ENCODE data around the gene LRCH1. TPM values are rescaled to one million over a fixed set of nuclear protein-coding genes. Genes with fewer than 3 reads are reported as not detected.

Gene LRCH1
- total RNA-seq, 4 donors from 2014 or later, result 5.2 to 30.7 (median 17.1) TPM

- H3K4me3 ChIP-seq, result peak within 1 kb of the TSS; percentile 60 to 96 (median 70)
These were observed 243.8 kb downstream of the LRCH1 start, which contains the start of gene ESD for GRCh38 chr13:46796515-46797474. ESD (minus strand) TSS chr13:46797161; CDS start chr13:46791413, 5,748 bp downstream.

GRCh38 chr13:46797501-46798237 lies 244.7 kb downstream of the LRCH1 start:
- in situ Hi-C loops (cut with MboI; ENCODE audit: low pct_ligation_motif_present in 1 of 4, low pct_unique_long_range_greater_than_20kb in 1 of 4, low sequenced_read_pairs in 3 of 4), result no loop called here
- Histone ChIP-seq H3K9me3 (no peaks in the 10 kb centered on the region), H3K27me3 (no peaks in the 10 kb centered on the region), H3K4me1 (peaks cover 10 to 49% (median 21%) of the 10 kb centered on the region in 4 donors), H3K4me3 (peak overlapping the region; percentile 60 to 96 (median 70)), H3K27ac (peak overlapping the region; percentile 92 to 96 (median 93)), H3K36me3 (no peaks in the 10 kb centered on the region)
- intact Hi-C loops (cut with DNase I; ENCODE audit: low total_unique reads), result no loop called here
- no peak for DNase-seq
- TF ChIP-seq POLR2AphosphoS5 (IDR thresholded peaks at IDR 0.05), result no peak
- TF ChIP-seq EP300 (IDR thresholded peaks at IDR 0.05; ENCODE audit: low read depth), result no peak
- no peak for TF ChIP-seq CTCF (IDR thresholded peaks at IDR 0.05)
- TF ChIP-seq POLR2A (IDR thresholded peaks at IDR 0.05), result no peak
- 28 to 30% methylated on average over 5 to 9 of the region's 9 CpGs for WGBS, 2 donors (ENCODE audit: low coverage in 1 of 2)

More at GRCh38 chr13:46796515-46797474, 243.8 kb downstream of the LRCH1 start, which contains the start of gene ESD:
- peaks cover 10 to 53% (median 21%) of the 10 kb centered on the region in 4 donors for H3K4me1 ChIP-seq
- no peaks in the 10 kb centered on the region for H3K9me3 ChIP-seq
- intact Hi-C loops (cut with DNase I; ENCODE audit: low total_unique reads) (no loop called here), in situ Hi-C loops (cut with MboI; ENCODE audit: low pct_ligation_motif_present in 1 of 4, low pct_unique_long_range_greater_than_20kb in 1 of 4, low sequenced_read_pairs in 3 of 4) (no loop called here)
- peaks cover 0 to 5% (median 0%) of the 10 kb centered on the region in 4 donors for H3K36me3 ChIP-seq
- TF ChIP-seq POLR2A (IDR thresholded peaks at IDR 0.05), result peak; percentile 85
- TF ChIP-seq POLR2AphosphoS5 (IDR thresholded peaks at IDR 0.05), result peak; percentile 79 to 80 (median 80)
- TF ChIP-seq CTCF (IDR thresholded peaks at IDR 0.05), result no peak
- no peaks in the 10 kb centered on the region for H3K27me3 ChIP-seq
- H3K27ac ChIP-seq, result peak within 1 kb of the TSS; percentile 92 to 96 (median 93)
- WGBS, 2 donors (ENCODE audit: low coverage in 1 of 2), result 0% methylated on average over 4 to 70 of the region's 77 CpGs
- DNase-seq, result peak; percentile 95

DNA sequence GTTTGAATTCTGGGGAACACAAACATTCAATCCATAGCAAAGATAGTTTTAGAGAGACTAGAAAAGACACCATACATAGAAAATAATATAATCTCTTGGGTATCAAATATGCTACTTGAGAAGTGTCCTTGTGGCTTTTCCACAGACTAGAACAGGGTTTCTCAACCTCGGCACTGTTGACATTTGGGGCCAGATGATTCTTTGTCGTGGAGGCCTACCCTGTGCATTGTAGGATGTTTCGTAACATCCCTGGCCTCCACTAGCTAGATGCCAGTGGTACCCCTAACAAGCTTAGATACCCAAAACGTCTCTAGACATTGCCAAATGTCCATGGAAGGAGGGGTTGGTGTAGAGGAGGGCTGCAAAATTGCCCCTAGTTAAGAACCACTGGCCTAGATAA lies 246.2 kb downstream of the LRCH1 start:
- TF ChIP-seq POLR2A (IDR thresholded peaks at IDR 0.05), result no peak
- no peak for TF ChIP-seq POLR2AphosphoS5 (IDR thresholded peaks at IDR 0.05)
- no peak for TF ChIP-seq CTCF (IDR thresholded peaks at IDR 0.05)
- no peak for TF ChIP-seq EP300 (IDR thresholded peaks at IDR 0.05; ENCODE audit: low read depth)
- in situ Hi-C loops (cut with MboI; ENCODE audit: low pct_ligation_motif_present in 1 of 4, low pct_unique_long_range_greater_than_20kb in 1 of 4, low sequenced_read_pairs in 3 of 4), result no loop called here
- H3K9me3 ChIP-seq, result no peaks in the 10 kb centered on the region
- no peak overlapping the region for H3K27ac ChIP-seq
- no peaks in the 10 kb centered on the region for H3K27me3 ChIP-seq
- 78 to 90% methylated on average over 4 of the region's 4 CpGs for WGBS, 2 donors (ENCODE audit: low coverage in 1 of 2)
- intact Hi-C loops (cut with DNase I; ENCODE audit: low total_unique reads), result no loop called here
- no peaks in the 10 kb centered on the region for H3K36me3 ChIP-seq
- DNase-seq, result no peak
- peaks cover 10 to 36% (median 21%) of the 10 kb centered on the region in 4 donors for H3K4me1 ChIP-seq
- no peak overlapping the region for H3K4me3 ChIP-seq

DNA sequence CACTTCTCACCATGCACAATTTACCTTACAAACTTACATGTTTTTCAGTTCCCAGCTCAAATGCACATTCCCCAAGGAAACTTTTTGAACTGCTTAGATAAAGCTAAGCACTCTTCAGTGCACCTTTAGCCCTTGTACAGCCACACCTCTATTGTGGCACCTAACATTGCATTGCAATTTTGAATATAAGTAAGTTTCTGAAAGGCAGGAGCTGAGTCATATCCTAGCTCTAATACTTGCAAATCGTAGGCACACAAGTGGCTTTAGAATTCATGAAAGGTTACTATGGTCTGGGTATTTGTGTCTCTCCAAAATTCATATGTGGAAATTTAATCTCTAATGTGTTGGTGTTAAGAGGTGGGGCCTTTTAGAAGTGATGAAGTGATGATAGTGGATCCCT lies 248.9 kb downstream of the LRCH1 start:
- Histone ChIP-seq H3K27ac (no peak overlapping the region), H3K36me3 (no peaks in the 10 kb centered on the region), H3K4me3 (no peak overlapping the region), H3K9me3 (no peaks in the 10 kb centered on the region), H3K4me1 (peaks cover 0 to 14% (median 5%) of the 10 kb centered on the region in 4 donors), H3K27me3 (no peaks in the 10 kb centered on the region)
- 57 to 67% methylated on average over 1 of the region's 1 CpG for WGBS, 2 donors (ENCODE audit: low coverage in 1 of 2)
- no peak for TF ChIP-seq POLR2A (IDR thresholded peaks at IDR 0.05)
- no peak for TF ChIP-seq CTCF (IDR thresholded peaks at IDR 0.05)
- TF ChIP-seq EP300 (IDR thresholded peaks at IDR 0.05; ENCODE audit: low read depth), result no peak
- TF ChIP-seq POLR2AphosphoS5 (IDR thresholded peaks at IDR 0.05), result no peak
- in situ Hi-C loops (cut with MboI; ENCODE audit: low pct_ligation_motif_present in 1 of 4, low pct_unique_long_range_greater_than_20kb in 1 of 4, low sequenced_read_pairs in 3 of 4) (no loop called here), intact Hi-C loops (cut with DNase I; ENCODE audit: low total_unique reads) (no loop called here)
- DNase-seq, result no peak

All from transverse colon (tissue), 4 donors.